Gastroesophageal sphincter (tissue), 4 donors: ENCODE results near the gene STAT1. TPM values are rescaled to one million over a fixed set of nuclear protein-coding genes. Genes with fewer than 3 reads are reported as not detected.

Experiments used
- ATAC-seq: fragments of 150-250 bp; one replicate; pipeline ENCODE4 v1.9.1; 2016; ENCODE audit warnings: mild to moderate bottlenecking, moderate library complexity
- H3K27ac ChIP-seq, 4 donors: fragments of 200-600 bp; sonication (generic) in 3 of 4; 1 replicate in 3 of 4; 2 replicates in 1 of 4; pipeline ENCODE4 v1.5.1; 2016 to 2019
- H3K27me3 ChIP-seq: fragments of 200-600 bp; sonication (generic); one replicate; pipeline ENCODE4 v1.5.1; 2019
- H3K36me3 ChIP-seq, 2 donors: fragments of 200-600 bp; sonication (generic); one replicate each; pipeline ENCODE4 v1.5.1; 2019; ENCODE audit warnings: control low read depth in 1 of 2
- H3K4me1 ChIP-seq, 3 donors: fragments of 200-600 bp; sonication (generic); 1 replicate in 2 of 3; 2 replicates in 1 of 3; pipeline ENCODE4 v1.5.1; 2016 to 2019; ENCODE audit warnings: control low read depth in 2 of 3
- H3K4me3 ChIP-seq, 2 donors: fragments of 200-600 bp; sonication (generic); one replicate each; pipeline ENCODE4 v1.5.1; 2019; ENCODE audit warnings: mild to moderate bottlenecking in 1 of 2, moderate library complexity in 1 of 2
- H3K9me3 ChIP-seq, 3 donors: fragments of 200-600 bp; sonication (generic); one replicate each; pipeline ENCODE4 v1.5.1; 2017 to 2019; ENCODE audit warnings: control low read depth in 2 of 3
- EP300 ChIP-seq: sonication (generic); formaldehyde crosslinking; IDR thresholded peaks from one replicate; pipeline ENCODE4 v1.6.1; 2017; ENCODE audit warnings: antibody characterized with exemption, mild to moderate bottlenecking
- POLR2A ChIP-seq, 2 donors: fragments of 450-650 bp; IDR thresholded peaks; one replicate each; pipeline ENCODE4 v1.6.1; 2017; ENCODE audit warnings: antibody characterized with exemption in 2 of 2, mild to moderate bottlenecking in 2 of 2, moderate library complexity in 1 of 2
- POLR2AphosphoS5 ChIP-seq: sonication (generic); formaldehyde crosslinking; IDR thresholded peaks from one replicate; pipeline ENCODE4 v1.6.1; 2017; ENCODE audit warnings: antibody characterized with exemption
- WGBS, 2 donors: methylation state at CpG; one replicate each; pipeline ENCODE4 v1.1.5; 2018; ENCODE audit warnings: low coverage in 1 of 2; 5-methylcytosine and 5-hydroxymethylcytosine counted together
- total RNA-seq, 4 donors: library from RNA; depleted of rRNA; stranded (reverse); fragments of >200 nt; gene quantifications; one replicate each; pipeline ENCODE4 v1.1.0, GENCODE V29; 2016
- TF ChIP-seq, protein P1 (sequence below), 4 experiments: fragments of 200-600 bp in 2 of 4; fragments of 450-650 bp in 2 of 4; sonication (generic) in 1 of 4; IDR thresholded peaks; one replicate each; pipeline ENCODE4 v1.5.1; 2017 to 2019; ENCODE audit warnings: antibody characterized with exemption in 4 of 4, mild to moderate bottlenecking in 2 of 4, moderate library complexity in 2 of 4

The STAT1 gene
- total RNA-seq, 4 donors from 2014 or later: 47.0 to 59.9 (median 53.5) TPM

- ATAC-seq: no peak
- Histone ChIP-seq H3K9me3 (no peaks in the 10 kb centered on the region), H3K36me3 (no peaks in the 10 kb centered on the region), H3K27ac (no peak overlapping the region), H3K27me3 (peaks cover 4% of the 10 kb centered on the region), H3K4me3 (no peak overlapping the region), H3K4me1 (peaks cover 0 to 15% (median 4%) of the 10 kb centered on the region in 3 donors)
- no peak for TF ChIP-seq EP300
- TF ChIP-seq POLR2AphosphoS5: no peak
- WGBS, 2 donors: 79 to 86% methylated on average over 2 of the region's 2 CpGs
Observed at GRCh38 chr2:191056228-191056627, 42.3 kb upstream of the STAT1 start.

GRCh38 chr2:191053256-191053655 lies 39.3 kb upstream of the STAT1 start:
- Histone ChIP-seq H3K27ac (no peak overlapping the region), H3K9me3 (no peaks in the 10 kb centered on the region), H3K27me3 (peaks cover 4% of the 10 kb centered on the region), H3K36me3 (no peaks in the 10 kb centered on the region), H3K4me3 (no peak overlapping the region), H3K4me1 (peaks cover 0 to 29% (median 7%) of the 10 kb centered on the region in 3 donors)
- TF ChIP-seq POLR2AphosphoS5: no peak
- TF ChIP-seq POLR2A (IDR thresholded peaks at IDR 0.05): no peak
- TF ChIP-seq, protein P1, sequence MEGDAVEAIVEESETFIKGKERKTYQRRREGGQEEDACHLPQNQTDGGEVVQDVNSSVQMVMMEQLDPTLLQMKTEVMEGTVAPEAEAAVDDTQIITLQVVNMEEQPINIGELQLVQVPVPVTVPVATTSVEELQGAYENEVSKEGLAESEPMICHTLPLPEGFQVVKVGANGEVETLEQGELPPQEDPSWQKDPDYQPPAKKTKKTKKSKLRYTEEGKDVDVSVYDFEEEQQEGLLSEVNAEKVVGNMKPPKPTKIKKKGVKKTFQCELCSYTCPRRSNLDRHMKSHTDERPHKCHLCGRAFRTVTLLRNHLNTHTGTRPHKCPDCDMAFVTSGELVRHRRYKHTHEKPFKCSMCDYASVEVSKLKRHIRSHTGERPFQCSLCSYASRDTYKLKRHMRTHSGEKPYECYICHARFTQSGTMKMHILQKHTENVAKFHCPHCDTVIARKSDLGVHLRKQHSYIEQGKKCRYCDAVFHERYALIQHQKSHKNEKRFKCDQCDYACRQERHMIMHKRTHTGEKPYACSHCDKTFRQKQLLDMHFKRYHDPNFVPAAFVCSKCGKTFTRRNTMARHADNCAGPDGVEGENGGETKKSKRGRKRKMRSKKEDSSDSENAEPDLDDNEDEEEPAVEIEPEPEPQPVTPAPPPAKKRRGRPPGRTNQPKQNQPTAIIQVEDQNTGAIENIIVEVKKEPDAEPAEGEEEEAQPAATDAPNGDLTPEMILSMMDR (IDR thresholded peaks at IDR 0.05): no peak
- no peak for TF ChIP-seq EP300
- ATAC-seq: no peak
- 85 to 92% methylated on average over 6 of the region's 6 CpGs for WGBS, 2 donors

- H3K4me3 ChIP-seq: no peak overlapping the region
- H3K36me3 ChIP-seq: no peaks in the 10 kb centered on the region
- H3K27me3 ChIP-seq: peaks cover 4% of the 10 kb centered on the region
- TF ChIP-seq, protein P1 (IDR thresholded peaks at IDR 0.05): peak; percentile 43 to 61 (median 58)
- no peak for TF ChIP-seq EP300
- WGBS, 2 donors: 18 to 29% methylated on average over 10 of the region's 10 CpGs
- ATAC-seq: peak; percentile 17
- H3K9me3 ChIP-seq: no peaks in the 10 kb centered on the region
- peaks cover 0 to 29% (median 7%) of the 10 kb centered on the region in 3 donors for H3K4me1 ChIP-seq
- H3K27ac ChIP-seq: no peak overlapping the region
Observed at GRCh38 chr2:191051825-191052778, 38.1 kb upstream of the STAT1 start.

DNA sequence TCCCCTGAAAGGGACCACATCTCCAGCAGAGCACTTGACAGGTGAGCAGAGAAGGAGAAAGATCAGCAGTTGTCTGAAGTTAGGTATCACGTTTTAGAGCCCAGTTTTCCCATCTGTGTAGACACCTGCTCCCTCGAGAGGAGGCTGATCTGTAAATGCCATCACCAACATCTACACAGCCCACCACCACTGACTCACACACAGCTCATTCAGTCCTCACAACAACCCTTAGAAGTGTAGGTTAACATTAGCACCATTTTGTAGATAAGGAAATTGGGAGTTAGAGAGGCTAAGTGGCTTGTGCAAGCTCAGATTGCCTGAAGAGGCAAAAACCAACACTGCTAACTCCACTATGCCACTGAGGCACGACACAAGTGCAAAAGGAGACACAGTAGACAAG lies 37.2 kb upstream of the STAT1 start:
- no peak overlapping the region for H3K4me3 ChIP-seq
- peak overlapping the region in 3 of 4 donors; percentile 28 to 70 (median 54) for H3K27ac ChIP-seq
- TF ChIP-seq POLR2AphosphoS5 (no peak), EP300 (no peak), POLR2A (IDR thresholded peaks at IDR 0.05) (no peak)
- TF ChIP-seq, protein P1 (IDR thresholded peaks at IDR 0.05): no peak
- ATAC-seq: no peak
- no peaks in the 10 kb centered on the region for H3K36me3 ChIP-seq
- 80 to 85% methylated on average over 3 of the region's 3 CpGs for WGBS, 2 donors
- H3K4me1 ChIP-seq: peaks cover 0 to 29% (median 7%) of the 10 kb centered on the region in 3 donors
- no peaks in the 10 kb centered on the region for H3K9me3 ChIP-seq
- peaks cover 4% of the 10 kb centered on the region for H3K27me3 ChIP-seq

- peak; percentile 56 for ATAC-seq
- Histone ChIP-seq H3K9me3 (no peaks in the 10 kb centered on the region), H3K4me1 (peaks cover 0 to 29% (median 7%) of the 10 kb centered on the region in 3 donors), H3K27me3 (peaks cover 4% of the 10 kb centered on the region), H3K4me3 (no peak overlapping the region), H3K27ac (peak overlapping the region in 3 of 4 donors; percentile 28 to 70 (median 54)), H3K36me3 (no peaks in the 10 kb centered on the region)
- TF ChIP-seq, protein P1 (IDR thresholded peaks at IDR 0.05): no peak
- TF ChIP-seq EP300 (no peak), POLR2A (IDR thresholded peaks at IDR 0.05) (no peak), POLR2AphosphoS5 (no peak)
- WGBS, 2 donors: 25% methylated on average over 1 of the region's 1 CpG; no CpG with 5 or more reads in 1 of the 2 donors
Observed at GRCh38 chr2:191050640-191050987, 36.6 kb upstream of the STAT1 start.
